ENCODE results near the gene PSMB8.

Gene PSMB8

GRCh38 chr6:32792901-32793435, 50.9 kb downstream of the PSMB8 start:
- no peak for DNase-seq

Measured in CD4-positive, alpha-beta T cell treated with Interleukin-10 for 1 hour (primary cell).